ENCODE data around the gene MAML3. TPM values are rescaled to one million over a fixed set of nuclear protein-coding genes. Genes with fewer than 3 reads are reported as not detected.
"Not testable (repeated sequence)": the region's sequence is repeated elsewhere in the genome, so short reads cannot be mapped to it uniquely, and the experiment has no call there.

Gene MAML3
- polyA plus RNA-seq, 1 donor (not counting 4 experiments of a cell fraction or from before 2014, with no cell fraction given) = 0.68 TPM

- no peak for DNase-seq (ENCODE audit: low read depth, low spot score)
- no peaks in the 10 kb centered on the region for H3K79me2 ChIP-seq (ENCODE audit: control insufficient read depth, insufficient read depth, low read length)
- peaks cover 5% of the 10 kb centered on the region for H3K4me1 ChIP-seq (ENCODE audit: control insufficient read depth, extremely low read depth, insufficient read depth, low read length)
- H3K9me3 ChIP-seq (ENCODE audit: control insufficient read depth, low read depth, low read length) = no peaks in the 10 kb centered on the region
- H3K4me3 ChIP-seq (ENCODE audit: control insufficient read depth in 2 of 3, extremely low read depth in 1 of 3, insufficient read depth in 2 of 3, low read depth in 1 of 3, low read length in 3 of 3) = no peak overlapping the region
- no peak overlapping the region for H3K27ac ChIP-seq (ENCODE audit: control insufficient read depth, insufficient read depth, low read length)
- TF ChIP-seq CTCF (optimal IDR thresholded peaks at IDR 0.05 in 1 of 3, IDR thresholded peaks at IDR 0.05 in 1 of 3, conservative IDR thresholded peaks at IDR 0.05 in 1 of 3; ENCODE audit: extremely low read depth in 1 of 3, insufficient read depth in 2 of 3, low read length in 3 of 3) = no peak
- no peak for TF ChIP-seq EZH2 (IDR thresholded peaks at IDR 0.05; ENCODE audit: low read length)
- peak; percentile 36 for FAIRE-seq
- dilution Hi-C loops (cut with MboI; ENCODE audit: extremely low pct_ligation_motif_present, low sequenced_read_pairs) = no loop called here
- H4K20me1 ChIP-seq (ENCODE audit: control insufficient read depth, extremely low read depth, insufficient read depth, low read length) = no peaks in the 10 kb centered on the region
- no peaks in the 10 kb centered on the region for H3K9me1 ChIP-seq (ENCODE audit: control insufficient read depth, extremely low read depth, insufficient read depth, low read length)
- no peak overlapping the region for H2AFZ ChIP-seq (ENCODE audit: control insufficient read depth, low read length)
- no peak overlapping the region for H3K4me2 ChIP-seq (ENCODE audit: control insufficient read depth, extremely low read depth, insufficient read depth, low read depth, low read length)
- no peaks in the 10 kb centered on the region for H3K36me3 ChIP-seq (ENCODE audit: control insufficient read depth in 2 of 2, extremely low read depth in 1 of 2, insufficient read depth in 2 of 2, low read length in 2 of 2)
- H3K9ac ChIP-seq (ENCODE audit: control insufficient read depth, extremely low read depth, insufficient read depth, low read length) = no peak overlapping the region
- peaks cover 4% of the 10 kb centered on the region for H3K27me3 ChIP-seq (ENCODE audit: control insufficient read depth, extremely low read depth, insufficient read depth, low read length)
Observed at GRCh38 chr4:139950568-139950967, 203.4 kb downstream of the MAML3 start.

- H3K27me3 ChIP-seq (ENCODE audit: control insufficient read depth, extremely low read depth, insufficient read depth, low read length); H3K79me2 ChIP-seq (ENCODE audit: control insufficient read depth, insufficient read depth, low read length); H3K36me3 ChIP-seq (ENCODE audit: control insufficient read depth in 2 of 2, extremely low read depth in 1 of 2, insufficient read depth in 2 of 2, low read length in 2 of 2); H3K9ac ChIP-seq (ENCODE audit: control insufficient read depth, extremely low read depth, insufficient read depth, low read length); dilution Hi-C loops (cut with MboI; ENCODE audit: extremely low pct_ligation_motif_present, low sequenced_read_pairs); H3K9me3 ChIP-seq (ENCODE audit: control insufficient read depth, low read depth, low read length); H3K4me2 ChIP-seq (ENCODE audit: control insufficient read depth, extremely low read depth, insufficient read depth, low read depth, low read length); H3K9me1 ChIP-seq (ENCODE audit: control insufficient read depth, extremely low read depth, insufficient read depth, low read length); FAIRE-seq; H3K4me3 ChIP-seq (ENCODE audit: control insufficient read depth in 2 of 3, extremely low read depth in 1 of 3, insufficient read depth in 2 of 3, low read depth in 1 of 3, low read length in 3 of 3); H4K20me1 ChIP-seq (ENCODE audit: control insufficient read depth, extremely low read depth, insufficient read depth, low read length); H3K4me1 ChIP-seq (ENCODE audit: control insufficient read depth, extremely low read depth, insufficient read depth, low read length); DNase-seq (ENCODE audit: low read depth, low spot score); H2AFZ ChIP-seq (ENCODE audit: control insufficient read depth, low read length); H3K27ac ChIP-seq (ENCODE audit: control insufficient read depth, insufficient read depth, low read length): not testable (repeated sequence)
Observed at GRCh38 chr4:139944916-139945315, 209.1 kb downstream of the MAML3 start.

GRCh38 chr4:139943277-139943676 lies 210.7 kb downstream of the MAML3 start:
- no peaks in the 10 kb centered on the region for H3K36me3 ChIP-seq (ENCODE audit: control insufficient read depth in 2 of 2, extremely low read depth in 1 of 2, insufficient read depth in 2 of 2, low read length in 2 of 2)
- no peaks in the 10 kb centered on the region for H3K27me3 ChIP-seq (ENCODE audit: control insufficient read depth, extremely low read depth, insufficient read depth, low read length)
- no peak overlapping the region for H3K4me3 ChIP-seq (ENCODE audit: control insufficient read depth in 2 of 3, extremely low read depth in 1 of 3, insufficient read depth in 2 of 3, low read depth in 1 of 3, low read length in 3 of 3)
- H3K27ac ChIP-seq (ENCODE audit: control insufficient read depth, insufficient read depth, low read length) = no peak overlapping the region
- H3K9me1 ChIP-seq (ENCODE audit: control insufficient read depth, extremely low read depth, insufficient read depth, low read length) = no peaks in the 10 kb centered on the region
- H2AFZ ChIP-seq (ENCODE audit: control insufficient read depth, low read length) = no peak overlapping the region
- H3K9me3 ChIP-seq (ENCODE audit: control insufficient read depth, low read depth, low read length) = no peaks in the 10 kb centered on the region
- no peaks in the 10 kb centered on the region for H3K4me1 ChIP-seq (ENCODE audit: control insufficient read depth, extremely low read depth, insufficient read depth, low read length)
- FAIRE-seq (no peak), DNase-seq (ENCODE audit: low read depth, low spot score) (no peak)
- no peaks in the 10 kb centered on the region for H4K20me1 ChIP-seq (ENCODE audit: control insufficient read depth, extremely low read depth, insufficient read depth, low read length)
- H3K79me2 ChIP-seq (ENCODE audit: control insufficient read depth, insufficient read depth, low read length) = no peaks in the 10 kb centered on the region
- no peak overlapping the region for H3K4me2 ChIP-seq (ENCODE audit: control insufficient read depth, extremely low read depth, insufficient read depth, low read depth, low read length)
- no peak overlapping the region for H3K9ac ChIP-seq (ENCODE audit: control insufficient read depth, extremely low read depth, insufficient read depth, low read length)
- dilution Hi-C loops (cut with MboI; ENCODE audit: extremely low pct_ligation_motif_present, low sequenced_read_pairs) = no loop called here
- TF ChIP-seq EZH2 (IDR thresholded peaks at IDR 0.05; ENCODE audit: low read length) = no peak
- TF ChIP-seq CTCF (optimal IDR thresholded peaks at IDR 0.05 in 1 of 3, IDR thresholded peaks at IDR 0.05 in 1 of 3, conservative IDR thresholded peaks at IDR 0.05 in 1 of 3; ENCODE audit: extremely low read depth in 1 of 3, insufficient read depth in 2 of 3, low read length in 3 of 3) = no peak
